BJ (cell line): Measurements from ENCODE around the gene MGARP. TPM values are rescaled to one million over a fixed set of nuclear protein-coding genes. Genes with fewer than 3 reads are reported as not detected.
A peak's percentile ranks its signal among the peaks of the same experiment; 100 is the strongest.

ENCODE experiments used
- CTCF ChIA-PET: fragments of 350-600 bp; formaldehyde crosslinking; extraction: SDS; loops from one replicate; lab custom pipeline; 2021; ENCODE audit warnings: antibody characterized with exemption, inconsistent platforms; lab: Yijun Ruan, JAX
- POLR2A ChIA-PET: fragments of 300-600 bp; sonication (Branson Sonifier 250); formaldehyde crosslinking; extraction: SDS; loops from one replicate; lab custom pipeline; 2021; ENCODE audit warnings: antibody characterized with exemption; lab: Charles Lee
- DNase-seq: peaks from one replicate; pipeline ENCODE4 v3.0.0-alpha.2; 2011; ENCODE audit warnings: low read depth
- H3K27me3 ChIP-seq: 2 replicates; pipeline ENCODE4 v1.6.0; 2011; ENCODE audit warnings: low read length; ENCODE audit not compliant: control insufficient read depth, insufficient read depth
- H3K36me3 ChIP-seq: 2 replicates; pipeline ENCODE4 v1.5.1; 2011; ENCODE audit warnings: low read length; ENCODE audit not compliant: control insufficient read depth, insufficient read depth
- H3K4me3 ChIP-seq: 2 replicates; pipeline ENCODE4 v1.5.1; 2011; ENCODE audit warnings: low read depth, mild to moderate bottlenecking, control low read depth, low read length
- CTCF ChIP-seq: IDR thresholded peaks from 2 replicates; pipeline ENCODE4 v1.5.1; 2011; ENCODE audit warnings: low read depth, mild to moderate bottlenecking, control low read depth, inconsistent platforms, low read length, moderate library complexity; ENCODE audit not compliant: insufficient read depth
- polyA plus RNA-seq: library from polyadenylated mRNA; depleted of rRNA; stranded (reverse); fragments of >200 nt; gene quantifications from 2 replicates; pipeline ENCODE4 v1.2.3, GENCODE V29; 2011

The MGARP gene
- polyA plus RNA-seq, 1 experiment = 24.2 TPM

GRCh38 chr4:139301113-139301820, 21.2 kb upstream of the MGARP start, which contains the start of gene NAA15:
Gene NAA15, plus strand, starts transcription at chr4:139301505. Its CDS starts 273 bp downstream, at chr4:139301778.
- ChIA-PET CTCF (interaction anchor here (1.0 to 2.5 kb wide), 8 partner anchors 11 to 121 kb away, joined by 3 to 13 read pairs (median 4); partner anchors contain the start of gene MGARP), POLR2A (interaction anchor here (0.6 kb wide), 3 partner anchors 8 to 20 kb away, joined by 3 to 9 read pairs (median 4); no protein-coding TSS in a partner anchor)
- no peaks in the 10 kb centered on the region for H3K27me3 ChIP-seq
- DNase-seq = peak; percentile 82
- peak within 1 kb of the TSS; percentile 87 for H3K4me3 ChIP-seq
- no peak for TF ChIP-seq CTCF
- no peaks in the 10 kb centered on the region for H3K36me3 ChIP-seq

GRCh38 chr4:139300431-139301112, 20.5 kb upstream of the MGARP start:
- Histone ChIP-seq H3K27me3 (no peaks in the 10 kb centered on the region), H3K36me3 (no peaks in the 10 kb centered on the region), H3K4me3 (peak overlapping the region; percentile 87)
- no peak for TF ChIP-seq CTCF
- DNase-seq = no peak
- POLR2A ChIA-PET = interaction anchor here (0.6 kb wide), 2 partner anchors 9 to 11 kb away, joined by 3 to 4 read pairs; no protein-coding TSS in a partner anchor
- CTCF ChIA-PET = interaction anchor here (1.0 to 2.5 kb wide), 7 partner anchors 11 to 120 kb away, joined by 3 to 13 read pairs (median 5); partner anchors contain the start of gene MGARP

- ChIA-PET CTCF (interaction anchor here (0.6 to 2.5 kb wide), 2 partner anchors 10 to 72 kb away, joined by 3 to 13 read pairs; no protein-coding TSS in a partner anchor), POLR2A (no interaction called here)
- H3K36me3 ChIP-seq = no peaks in the 10 kb centered on the region
- H3K4me3 ChIP-seq = no peak overlapping the region
- no peak for DNase-seq
- no peak for TF ChIP-seq CTCF
- H3K27me3 ChIP-seq = no peaks in the 10 kb centered on the region
These were observed 19.5 kb upstream of the MGARP start for GRCh38 chr4:139299536-139299935.

GRCh38 chr4:139297001-139297410, 17.0 kb upstream of the MGARP start:
- no peak overlapping the region for H3K4me3 ChIP-seq
- H3K27me3 ChIP-seq = no peaks in the 10 kb centered on the region
- no peaks in the 10 kb centered on the region for H3K36me3 ChIP-seq
- no peak for DNase-seq
- CTCF ChIA-PET = interaction anchor here (1.0 to 3.4 kb wide), 11 partner anchors 15 to 197 kb away, joined by 3 to 20 read pairs (median 5); partner anchors contain the start of gene MGARP
- no peak for TF ChIP-seq CTCF
- POLR2A ChIA-PET = no interaction called here

GRCh38 chr4:139295942-139296299, 15.9 kb upstream of the MGARP start:
- no peak overlapping the region for H3K4me3 ChIP-seq
- no peaks in the 10 kb centered on the region for H3K27me3 ChIP-seq
- no peak for DNase-seq
- no peak for TF ChIP-seq CTCF
- POLR2A ChIA-PET = interaction anchor here (0.7 kb wide), 1 partner anchor 266 kb away, joined by 3 read pairs; no protein-coding TSS in a partner anchor
- H3K36me3 ChIP-seq = no peaks in the 10 kb centered on the region
- CTCF ChIA-PET = interaction anchor here (0.6 to 3.4 kb wide), 33 partner anchors 11 to 1023 kb away, joined by 3 to 20 read pairs (median 4); partner anchors contain the start of gene MGARP
